ENCODE measurements around the gene NAMPT. TPM values are rescaled to one million over a fixed set of nuclear protein-coding genes. Genes with fewer than 3 reads are reported as not detected.

Gene NAMPT
- total RNA-seq, 4 donors from 2014 or later: 107 to 199 (median 159) TPM

GRCh38 chr7:106318482-106318881 is 33.7 kb upstream of the NAMPT start:
- H3K4me1 ChIP-seq: no peaks in the 10 kb centered on the region
- in situ Hi-C loops (cut with MboI; ENCODE audit: low sequenced_read_pairs in 4 of 4): no loop called here
- no peak for TF ChIP-seq CTCF (IDR thresholded peaks at IDR 0.05 in 4 of 5, conservative IDR thresholded peaks at IDR 0.05 in 1 of 5)
- TF ChIP-seq POLR2A (IDR thresholded peaks at IDR 0.05): no peak
- intact Hi-C loops (cut with DNase I; ENCODE audit: low total_unique reads): no loop called here
- H3K27ac ChIP-seq: no peak overlapping the region
- no peak overlapping the region for H3K4me3 ChIP-seq
- H3K36me3 ChIP-seq: no peaks in the 10 kb centered on the region
- no peaks in the 10 kb centered on the region for H3K9me3 ChIP-seq
- DNase-seq: no peak
- no peaks in the 10 kb centered on the region for H3K27me3 ChIP-seq
- no peak for ATAC-seq

GRCh38 chr7:106317971-106318370 is 33.2 kb upstream of the NAMPT start:
- no peak for DNase-seq
- Histone ChIP-seq H3K4me3 (no peak overlapping the region), H3K4me1 (no peaks in the 10 kb centered on the region), H3K9me3 (no peaks in the 10 kb centered on the region), H3K27ac (no peak overlapping the region), H3K36me3 (no peaks in the 10 kb centered on the region), H3K27me3 (no peaks in the 10 kb centered on the region)
- TF ChIP-seq POLR2A (IDR thresholded peaks at IDR 0.05): no peak
- no peak for TF ChIP-seq CTCF (IDR thresholded peaks at IDR 0.05 in 4 of 5, conservative IDR thresholded peaks at IDR 0.05 in 1 of 5)
- no peak for ATAC-seq
- intact Hi-C loops (cut with DNase I; ENCODE audit: low total_unique reads): no loop called here
- in situ Hi-C loops (cut with MboI; ENCODE audit: low sequenced_read_pairs in 4 of 4): no loop called here

GRCh38 chr7:106316947-106317346 is 32.2 kb upstream of the NAMPT start:
- intact Hi-C loops (cut with DNase I; ENCODE audit: low total_unique reads): no loop called here
- in situ Hi-C loops (cut with MboI; ENCODE audit: low sequenced_read_pairs in 4 of 4): no loop called here
- no peak for TF ChIP-seq POLR2A (IDR thresholded peaks at IDR 0.05)
- no peak for TF ChIP-seq CTCF (IDR thresholded peaks at IDR 0.05 in 4 of 5, conservative IDR thresholded peaks at IDR 0.05 in 1 of 5)
- ATAC-seq (no peak), DNase-seq (no peak)
- no peaks in the 10 kb centered on the region for H3K9me3 ChIP-seq
- no peak overlapping the region for H3K4me3 ChIP-seq
- H3K27me3 ChIP-seq: no peaks in the 10 kb centered on the region
- no peak overlapping the region for H3K27ac ChIP-seq
- no peaks in the 10 kb centered on the region for H3K36me3 ChIP-seq
- no peaks in the 10 kb centered on the region for H3K4me1 ChIP-seq

GRCh38 chr7:106314875-106315274 is 30.1 kb upstream of the NAMPT start:
- ATAC-seq: no peak
- intact Hi-C loops (cut with DNase I; ENCODE audit: low total_unique reads) (no loop called here), in situ Hi-C loops (cut with MboI; ENCODE audit: low sequenced_read_pairs in 4 of 4) (no loop called here)
- H3K27ac ChIP-seq: no peak overlapping the region
- H3K27me3 ChIP-seq: no peaks in the 10 kb centered on the region
- DNase-seq: no peak
- no peaks in the 10 kb centered on the region for H3K9me3 ChIP-seq
- no peak overlapping the region for H3K4me3 ChIP-seq
- no peaks in the 10 kb centered on the region for H3K36me3 ChIP-seq
- no peaks in the 10 kb centered on the region for H3K4me1 ChIP-seq
- TF ChIP-seq POLR2A (IDR thresholded peaks at IDR 0.05) (no peak), CTCF (IDR thresholded peaks at IDR 0.05 in 4 of 5, conservative IDR thresholded peaks at IDR 0.05 in 1 of 5) (no peak)

- in situ Hi-C loops (cut with MboI; ENCODE audit: low sequenced_read_pairs in 4 of 4) (no loop called here), intact Hi-C loops (cut with DNase I; ENCODE audit: low total_unique reads) (no loop called here)
- H3K36me3 ChIP-seq: no peaks in the 10 kb centered on the region
- H3K27me3 ChIP-seq: no peaks in the 10 kb centered on the region
- H3K27ac ChIP-seq: no peak overlapping the region
- TF ChIP-seq POLR2A (IDR thresholded peaks at IDR 0.05) (no peak), CTCF (IDR thresholded peaks at IDR 0.05 in 4 of 5, conservative IDR thresholded peaks at IDR 0.05 in 1 of 5) (no peak)
- no peaks in the 10 kb centered on the region for H3K9me3 ChIP-seq
- H3K4me1 ChIP-seq: no peaks in the 10 kb centered on the region
- ATAC-seq (no peak), DNase-seq (no peak)
- no peak overlapping the region for H3K4me3 ChIP-seq
Measured at GRCh38 chr7:106313966-106314365, 29.2 kb upstream of the NAMPT start.

Measured in gastrocnemius medialis (tissue), 4 donors.